Stimulated activated naive CD4-positive, alpha-beta T cell (primary cell): Measurements from ENCODE around the gene ATP6V0E1.
"Not testable (repeated sequence)": the region's sequence is repeated elsewhere in the genome, so short reads cannot be mapped to it uniquely, and the experiment has no call there.

Experiments
- DNase-seq, 6 experiments: peaks; one replicate each; lab custom pipeline; 2025; lab: John Stamatoyannopoulos, UW

Gene ATP6V0E1

GRCh38 chr5:173004013-173004412 lies 20.4 kb downstream of the ATP6V0E1 start:
- no peak for DNase-seq

- DNase-seq, result no peak
Observed at GRCh38 chr5:173004447-173004846, 20.9 kb downstream of the ATP6V0E1 start.

GRCh38 chr5:173010021-173010420 lies 26.4 kb downstream of the ATP6V0E1 start:
- DNase-seq, result no peak

- DNase-seq, result no peak
Observed at GRCh38 chr5:173010547-173011464, 27.2 kb downstream of the ATP6V0E1 start.

- no peak for DNase-seq
Observed at GRCh38 chr5:173011566-173011965, 28.0 kb downstream of the ATP6V0E1 start.

GRCh38 chr5:173012882-173013281 lies 29.3 kb downstream of the ATP6V0E1 start:
- no peak for DNase-seq

- no peak for DNase-seq
Observed at GRCh38 chr5:173014671-173015070, 31.1 kb downstream of the ATP6V0E1 start.

GRCh38 chr5:173015192-173015591 lies 31.6 kb downstream of the ATP6V0E1 start:
- no peak for DNase-seq

- DNase-seq, result no peak
Observed at GRCh38 chr5:173015598-173016455, 32.3 kb downstream of the ATP6V0E1 start.

GRCh38 chr5:173016598-173017046 lies 33.1 kb downstream of the ATP6V0E1 start:
- no peak for DNase-seq

- not testable (repeated sequence) for DNase-seq
Observed at GRCh38 chr5:173017087-173017486, 33.5 kb downstream of the ATP6V0E1 start.

GRCh38 chr5:173018358-173018757 lies 34.8 kb downstream of the ATP6V0E1 start:
- no peak for DNase-seq

- no peak for DNase-seq
Observed at GRCh38 chr5:173020154-173020581, 36.6 kb downstream of the ATP6V0E1 start.

GRCh38 chr5:173020643-173021042 lies 37.1 kb downstream of the ATP6V0E1 start:
- no peak for DNase-seq

- no peak for DNase-seq
Observed at GRCh38 chr5:173025651-173026050, 42.1 kb downstream of the ATP6V0E1 start.

- no peak for DNase-seq
Observed at GRCh38 chr5:173027905-173028304, 44.3 kb downstream of the ATP6V0E1 start.

GRCh38 chr5:173028811-173029327 lies 45.3 kb downstream of the ATP6V0E1 start:
- no peak for DNase-seq

- peak in 1 of 6 experiments; percentile 5 for DNase-seq
Observed at GRCh38 chr5:173029499-173029921, 45.9 kb downstream of the ATP6V0E1 start.

- not testable (repeated sequence) for DNase-seq
Observed at GRCh38 chr5:173032096-173032495, 48.5 kb downstream of the ATP6V0E1 start.

GRCh38 chr5:173032730-173033129 lies 49.2 kb downstream of the ATP6V0E1 start:
- no peak for DNase-seq

GRCh38 chr5:173033923-173034322 lies 50.4 kb downstream of the ATP6V0E1 start:
- DNase-seq, result no peak
